Left ventricle myocardium inferior (tissue), 1 donor: ENCODE data around the gene GPR62. TPM values are rescaled to one million over a fixed set of nuclear protein-coding genes. Genes with fewer than 3 reads are reported as not detected.

ENCODE experiments used
- DNase-seq: peaks from one replicate; pipeline ENCODE4 v3.0.0-alpha.2; 2020
- H3K27ac ChIP-seq: fragments of 200-600 bp; replicated peaks from 2 replicates; pipeline ENCODE4 v1.8.0; 2021
- H3K27me3 ChIP-seq: fragments of 200-600 bp; 2 replicates; pipeline ENCODE4 v1.8.0; 2021; ENCODE audit warnings: low read depth
- H3K36me3 ChIP-seq: fragments of 200-600 bp; 2 replicates; pipeline ENCODE4 v1.8.0; 2021
- H3K4me1 ChIP-seq: fragments of 200-600 bp; 2 replicates; pipeline ENCODE4 v1.8.0; 2021
- H3K4me3 ChIP-seq: fragments of 200-600 bp; 2 replicates; pipeline ENCODE4 v1.8.0; 2021; ENCODE audit warnings: mild to moderate bottlenecking, moderate library complexity
- H3K9me3 ChIP-seq: fragments of 200-600 bp; replicated peaks from 2 replicates; pipeline ENCODE4 v1.8.0; 2021
- CTCF ChIP-seq: fragments of 200-600 bp; IDR thresholded peaks from 2 replicates; pipeline ENCODE4 v1.8.0; 2021; ENCODE audit warnings: antibody characterized with exemption, mild to moderate bottlenecking, borderline replicate concordance
- intact Hi-C: fragments of 100-400 bp; cut with micrococcal nuclease; formaldehyde crosslinking; loops from one replicate; pipeline ENCODE4 v1.11.0; 2022
- total RNA-seq: library from RNA; stranded (reverse); fragmentation: NEBNext Ultra II Directional; extraction: Animal tissue kit (Norgen Biotek cat#: 25700); gene quantifications from one replicate; pipeline ENCODE4 v1.2.1, GENCODE V29; 2021
- donor health status: DM: no; HTN: yes; CAD: no; lungs with severe emphysema.

The GPR62 gene
- total RNA-seq, 1 donor from 2014 or later, result 0.16 TPM

GRCh38 chr3:51999846-52000245, 44.7 kb downstream of the GPR62 start:
- intact Hi-C loops, result loop anchor here (5.0 to 10.0 kb wide), 2 partner anchors 55 to 142 kb away; partner anchors contain the start of gene DUSP7
- Histone ChIP-seq H3K4me3 (no peak overlapping the region), H3K27me3 (no peaks in the 10 kb centered on the region), H3K27ac (no peak overlapping the region), H3K36me3 (peaks cover 2% of the 10 kb centered on the region), H3K4me1 (peaks cover 29% of the 10 kb centered on the region), H3K9me3 (no peaks in the 10 kb centered on the region)
- DNase-seq, result no peak
- no peak for TF ChIP-seq CTCF

GRCh38 chr3:52001443-52001974, 46.3 kb downstream of the GPR62 start:
- Histone ChIP-seq H3K4me1 (peaks cover 35% of the 10 kb centered on the region), H3K27me3 (no peaks in the 10 kb centered on the region), H3K4me3 (no peak overlapping the region), H3K9me3 (no peaks in the 10 kb centered on the region), H3K27ac (no peak overlapping the region), H3K36me3 (no peaks in the 10 kb centered on the region)
- DNase-seq, result peak; percentile 77
- peak; percentile 91 for TF ChIP-seq CTCF
- intact Hi-C loops, result loop anchor here (5.0 to 10.0 kb wide), 2 partner anchors 53 to 141 kb away; partner anchors contain the start of gene DUSP7

- Histone ChIP-seq H3K36me3 (no peaks in the 10 kb centered on the region), H3K9me3 (no peaks in the 10 kb centered on the region), H3K27me3 (no peaks in the 10 kb centered on the region), H3K27ac (no peak overlapping the region), H3K4me1 (peaks cover 47% of the 10 kb centered on the region), H3K4me3 (no peak overlapping the region)
- no peak for TF ChIP-seq CTCF
- no peak for DNase-seq
- intact Hi-C loops, result loop anchor here (5.0 to 10.0 kb wide), 2 partner anchors 52 to 140 kb away; partner anchors contain the start of gene DUSP7
Observed at GRCh38 chr3:52002748-52003147, 47.6 kb downstream of the GPR62 start.

- intact Hi-C loops, result loop anchor here (1.0 to 10.0 kb wide), 3 partner anchors 51 to 138 kb away; partner anchors contain the start of gene DUSP7
- Histone ChIP-seq H3K4me3 (no peak overlapping the region), H3K27ac (peak overlapping the region; percentile 80), H3K9me3 (no peaks in the 10 kb centered on the region), H3K36me3 (no peaks in the 10 kb centered on the region), H3K4me1 (peaks cover 51% of the 10 kb centered on the region), H3K27me3 (no peaks in the 10 kb centered on the region)
- peak; percentile 67 for DNase-seq
- TF ChIP-seq CTCF, result peak; percentile 84
Observed at GRCh38 chr3:52004163-52004787, 49.1 kb downstream of the GPR62 start.

- H3K27ac ChIP-seq, result peak overlapping the region; percentile 80
- TF ChIP-seq CTCF, result no peak
- intact Hi-C loops, result loop anchor here (1.0 to 10.0 kb wide), 3 partner anchors 50 to 137 kb away; partner anchors contain the start of gene DUSP7
- DNase-seq, result no peak
- H3K4me1 ChIP-seq, result peaks cover 51% of the 10 kb centered on the region
- no peaks in the 10 kb centered on the region for H3K36me3 ChIP-seq
- H3K9me3 ChIP-seq, result no peaks in the 10 kb centered on the region
- H3K4me3 ChIP-seq, result peak overlapping the region; percentile 34
- H3K27me3 ChIP-seq, result no peaks in the 10 kb centered on the region
Observed at GRCh38 chr3:52004906-52005395, 49.8 kb downstream of the GPR62 start.
